Transverse colon (tissue), 4 donors: Measurements from ENCODE around the gene DDHD1. TPM values are rescaled to one million over a fixed set of nuclear protein-coding genes. Genes with fewer than 3 reads are reported as not detected.

Experiments used
- DNase-seq: peaks from one replicate; pipeline ENCODE4 v3.0.0-alpha.2; 2019
- H3K27ac ChIP-seq, 4 donors: fragments of 200-600 bp; sonication (generic); 2 replicates each; pipeline ENCODE4 v1.5.1; 2016 to 2018; ENCODE audit warnings: inconsistent platforms in 4 of 4
- H3K27me3 ChIP-seq: fragments of 200-600 bp; sonication (generic); 2 replicates; pipeline ENCODE4 v1.5.1; 2017; ENCODE audit warnings: inconsistent platforms
- H3K36me3 ChIP-seq, 4 donors: fragments of 200-600 bp; sonication (generic); 2 replicates each; pipeline ENCODE4 v1.5.1; 2017 to 2019; ENCODE audit warnings: inconsistent platforms in 4 of 4
- H3K4me1 ChIP-seq, 4 donors: fragments of 200-600 bp; sonication (generic); 2 replicates each; pipeline ENCODE4 v1.5.1; 2017 to 2020; ENCODE audit warnings: inconsistent platforms in 4 of 4
- H3K4me3 ChIP-seq, 4 donors: fragments of 200-600 bp; sonication (generic); 1 replicate in 1 of 4; 2 replicates in 3 of 4; pipeline versions ENCODE4 v1.5.1 to v1.6.1; 2017 to 2019; ENCODE audit warnings: inconsistent platforms in 4 of 4
- H3K9me3 ChIP-seq, 2 donors: fragments of 200-600 bp; sonication (generic); 2 replicates each; pipeline ENCODE4 v1.5.1; 2017 to 2019; ENCODE audit warnings: inconsistent platforms in 2 of 2
- CTCF ChIP-seq, 5 experiments: fragments of 200-600 bp in 3 of 5; fragments of 450-650 bp in 2 of 5; sonication (generic) in 3 of 5; IDR thresholded peaks; 1 replicate in 2 of 5; 2 replicates in 3 of 5; pipeline ENCODE4 v1.5.1; 2016 to 2017; ENCODE audit warnings: antibody characterized with exemption in 5 of 5, inconsistent platforms in 3 of 5, mild to moderate bottlenecking in 2 of 5, moderate library complexity in 1 of 5
- EP300 ChIP-seq: sonication (generic); formaldehyde crosslinking; IDR thresholded peaks from one replicate; pipeline ENCODE4 v1.6.1; 2017; ENCODE audit warnings: antibody characterized with exemption, low read depth
- POLR2A ChIP-seq: fragments of 450-650 bp; IDR thresholded peaks from one replicate; pipeline ENCODE4 v1.6.1; 2016; ENCODE audit warnings: antibody characterized with exemption, mild to moderate bottlenecking, moderate library complexity
- POLR2AphosphoS5 ChIP-seq, 3 donors: sonication (generic); formaldehyde crosslinking; IDR thresholded peaks; one replicate each; pipeline ENCODE4 v1.6.1; 2016; ENCODE audit warnings: antibody characterized with exemption in 3 of 3
- WGBS, 2 donors: methylation state at CpG; one replicate each; pipeline ENCODE4 v1.1.5; 2018; ENCODE audit warnings: low coverage in 1 of 2; 5-methylcytosine and 5-hydroxymethylcytosine counted together
- in situ Hi-C, 4 donors: fragments of 200-750 bp; cut with MboI; loops; one replicate each; pipeline versions ENCODE4 v1.15.0 to v1.15.1; 2017; ENCODE audit warnings: low sequenced_read_pairs in 3 of 4, low pct_ligation_motif_present in 1 of 4, low pct_unique_long_range_greater_than_20kb in 1 of 4
- intact Hi-C: fragments of 100-400 bp; cut with DNase I; formaldehyde crosslinking; loops from one replicate; pipeline ENCODE4 v1.15.1; 2023; ENCODE audit warnings: low total_unique reads
- total RNA-seq, 4 donors: library from RNA; depleted of rRNA; stranded (reverse); fragments of >200 nt; gene quantifications; one replicate each; pipeline ENCODE4 v1.1.0, GENCODE V29; 2016

DDHD1 gene
- total RNA-seq, 4 donors from 2014 or later = 6.4 to 20.5 (median 13.7) TPM

- Histone ChIP-seq H3K4me3 (no peak overlapping the region), H3K36me3 (no peaks in the 10 kb centered on the region), H3K9me3 (no peaks in the 10 kb centered on the region), H3K4me1 (no peaks in the 10 kb centered on the region), H3K27ac (no peak overlapping the region), H3K27me3 (no peaks in the 10 kb centered on the region)
- in situ Hi-C loops (no loop called here), intact Hi-C loops (no loop called here)
- TF ChIP-seq POLR2A = no peak
- TF ChIP-seq EP300 = no peak
- TF ChIP-seq CTCF (IDR thresholded peaks at IDR 0.05) = no peak
- TF ChIP-seq POLR2AphosphoS5 (IDR thresholded peaks at IDR 0.05) = no peak
- 85 to 100% methylated on average over 3 to 5 of the region's 5 CpGs for WGBS, 2 donors
- no peak for DNase-seq
Measured at GRCh38 chr14:53004976-53005375, 148.1 kb downstream of the DDHD1 start.

DNA sequence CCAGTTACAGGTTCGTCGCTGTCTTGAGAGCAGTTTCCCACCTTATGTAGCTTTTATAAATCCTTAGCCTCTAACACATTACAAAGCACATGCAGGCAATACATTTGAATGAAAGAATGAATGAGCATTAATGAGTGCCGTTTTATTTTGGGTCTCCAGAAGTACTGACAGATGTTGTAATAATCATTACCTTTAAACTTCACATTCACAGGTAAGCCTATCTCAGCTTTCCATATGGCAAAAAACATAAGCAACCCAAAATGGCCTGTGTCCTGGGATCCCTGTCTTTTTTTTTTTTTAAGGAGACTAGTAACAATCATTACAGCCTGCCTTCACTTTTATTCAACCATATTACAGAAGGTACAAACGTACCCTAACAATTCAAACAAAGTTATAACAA is 149.3 kb downstream of the DDHD1 start:
- H3K4me3 ChIP-seq = no peak overlapping the region
- in situ Hi-C loops = no loop called here
- 78 to 84% methylated on average over 4 of the region's 4 CpGs for WGBS, 2 donors
- intact Hi-C loops = no loop called here
- DNase-seq = no peak
- H3K27me3 ChIP-seq = no peaks in the 10 kb centered on the region
- H3K36me3 ChIP-seq = no peaks in the 10 kb centered on the region
- no peaks in the 10 kb centered on the region for H3K9me3 ChIP-seq
- no peak for TF ChIP-seq EP300
- TF ChIP-seq CTCF (IDR thresholded peaks at IDR 0.05) = no peak
- TF ChIP-seq POLR2A = no peak
- TF ChIP-seq POLR2AphosphoS5 (IDR thresholded peaks at IDR 0.05) = no peak
- no peak overlapping the region for H3K27ac ChIP-seq
- no peaks in the 10 kb centered on the region for H3K4me1 ChIP-seq

DNA sequence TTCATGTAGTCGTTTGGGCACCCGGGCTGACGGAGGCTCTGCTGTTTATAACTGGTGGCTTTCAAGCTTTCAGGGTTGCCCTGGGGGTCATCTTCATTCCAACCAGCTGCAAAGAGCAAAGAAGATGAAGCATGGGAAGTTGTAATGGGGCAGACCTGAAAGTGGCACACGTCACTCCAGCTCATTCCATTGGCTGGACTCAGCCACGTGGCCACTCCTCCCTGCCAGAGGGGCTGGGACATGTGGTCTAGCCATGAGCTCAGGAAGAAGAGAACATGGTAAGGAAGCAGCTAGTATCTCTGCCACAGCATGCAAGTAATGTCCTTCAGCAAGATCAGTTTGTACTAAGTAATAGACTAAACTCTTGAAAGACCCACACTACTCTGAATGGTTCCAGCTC is 150.5 kb downstream of the DDHD1 start:
- WGBS, 2 donors = 60% methylated on average over 5 of the region's 5 CpGs; no CpG with 5 or more reads in 1 of the 2 donors
- in situ Hi-C loops (no loop called here), intact Hi-C loops (no loop called here)
- DNase-seq = no peak
- Histone ChIP-seq H3K4me1 (peaks cover 0 to 4% (median 0%) of the 10 kb centered on the region in 4 donors), H3K27me3 (no peaks in the 10 kb centered on the region), H3K36me3 (no peaks in the 10 kb centered on the region), H3K4me3 (no peak overlapping the region), H3K9me3 (no peaks in the 10 kb centered on the region), H3K27ac (no peak overlapping the region)
- TF ChIP-seq POLR2AphosphoS5 (IDR thresholded peaks at IDR 0.05) = no peak
- no peak for TF ChIP-seq CTCF (IDR thresholded peaks at IDR 0.05)
- no peak for TF ChIP-seq POLR2A
- TF ChIP-seq EP300 = no peak

DNA sequence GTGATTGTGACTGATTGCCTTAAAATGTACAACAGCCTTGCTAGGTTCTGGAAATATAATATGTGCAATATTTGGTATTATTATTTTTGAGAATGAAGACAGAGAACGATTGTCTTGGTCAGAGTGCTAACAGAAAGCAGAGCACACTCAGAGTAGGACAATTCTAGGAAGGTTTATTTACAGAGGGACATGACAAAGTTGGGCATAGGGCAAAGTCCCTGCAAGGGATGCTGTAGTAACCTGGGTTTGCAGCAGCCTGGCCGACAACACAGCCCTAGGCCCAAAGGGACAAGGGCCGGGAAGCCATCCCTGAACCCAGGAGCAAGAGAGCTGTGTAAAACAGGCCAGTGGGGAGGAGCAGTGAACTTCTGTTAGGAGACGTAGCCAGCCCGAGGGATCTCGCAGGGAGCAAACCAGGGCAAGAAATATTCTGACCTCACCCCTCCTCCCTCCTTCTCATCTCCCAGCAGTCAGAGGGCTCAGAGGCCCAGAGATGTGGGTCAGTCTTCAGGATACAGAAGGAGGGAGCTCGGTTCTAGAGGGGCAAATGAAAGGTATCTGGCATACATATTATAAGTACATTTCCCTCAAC is 151.2 kb downstream of the DDHD1 start:
- no peak for DNase-seq
- in situ Hi-C loops = no loop called here
- no peak overlapping the region for H3K4me3 ChIP-seq
- no peaks in the 10 kb centered on the region for H3K9me3 ChIP-seq
- H3K27ac ChIP-seq = no peak overlapping the region
- H3K36me3 ChIP-seq = no peaks in the 10 kb centered on the region
- 50 to 59% methylated on average over 1 to 7 of the region's 7 CpGs for WGBS, 2 donors
- no peak for TF ChIP-seq CTCF (IDR thresholded peaks at IDR 0.05)
- no peak for TF ChIP-seq POLR2A
- TF ChIP-seq POLR2AphosphoS5 (IDR thresholded peaks at IDR 0.05) = no peak
- TF ChIP-seq EP300 = no peak
- peaks cover 0 to 4% (median 0%) of the 10 kb centered on the region in 4 donors for H3K4me1 ChIP-seq
- intact Hi-C loops = no loop called here
- no peaks in the 10 kb centered on the region for H3K27me3 ChIP-seq
